Naive B cell (primary cell): ENCODE results near the gene FBN3. TPM values are rescaled to one million over a fixed set of nuclear protein-coding genes. Genes with fewer than 3 reads are reported as not detected.
A peak's percentile ranks its signal among the peaks of the same experiment; 100 is the strongest.
"Not testable (repeated sequence)": the region's sequence is repeated elsewhere in the genome, so short reads cannot be mapped to it uniquely, and the experiment has no call there.

Experiments used
- ATAC-seq, 2 donors: fragments of 150-1000 bp; cut with Tn5 transposase; 2 replicates each; pipeline ENCODE4 v1.10.0; 2021; ENCODE audit warnings: low read depth in 2 of 2, mild to moderate bottlenecking in 2 of 2, moderate library complexity in 2 of 2
- DNase-seq: peaks from one replicate; pipeline ENCODE4 v3.0.0; 2022
- H3K27ac Mint-ChIP-seq, 6 donors: one replicate each; pipeline ENCODE4 v1.8.0; 2020 to 2022; ENCODE audit warnings: mild to moderate bottlenecking in 6 of 6, mixed read lengths in 6 of 6, moderate library complexity in 5 of 6, inconsistent platforms in 2 of 6
- H3K27me3 Mint-ChIP-seq, 3 donors: one replicate each; pipeline ENCODE4 v1.8.0; 2021 to 2022; ENCODE audit warnings: mixed read lengths in 3 of 3, mild to moderate bottlenecking in 1 of 3
- H3K36me3 Mint-ChIP-seq, 2 donors: one replicate each; pipeline ENCODE4 v1.8.0; 2020 to 2022; ENCODE audit warnings: mixed read lengths in 2 of 2, inconsistent platforms in 1 of 2, mild to moderate bottlenecking in 1 of 2
- H3K4me1 Mint-ChIP-seq, 3 donors: one replicate each; pipeline ENCODE4 v1.8.0; 2020 to 2022; ENCODE audit warnings: mixed read lengths in 3 of 3, inconsistent platforms in 1 of 3, mild to moderate bottlenecking in 1 of 3, moderate library complexity in 1 of 3
- H3K4me3 Mint-ChIP-seq, 8 donors: one replicate each; pipeline ENCODE4 v1.8.0; 2020 to 2022; ENCODE audit warnings: mild to moderate bottlenecking in 8 of 8, mixed read lengths in 8 of 8, moderate library complexity in 8 of 8, inconsistent platforms in 2 of 8
- H3K9me3 Mint-ChIP-seq, 7 donors: one replicate each; pipeline ENCODE4 v1.8.0; 2020 to 2022; ENCODE audit warnings: mixed read lengths in 7 of 7, mild to moderate bottlenecking in 5 of 7, inconsistent platforms in 2 of 7, moderate library complexity in 1 of 7
- polyA plus RNA-seq, 6 donors: library from polyadenylated mRNA; unstranded; fragments of 300-500 nt; fragmentation: Illumina TruSeq; gene quantifications; one replicate each; pipeline ENCODE4 v1.2.3, GENCODE V29; 2021; ENCODE audit warnings: low read depth in 6 of 6

FBN3 gene
- polyA plus RNA-seq, 6 donors from 2014 or later = not detected

DNA sequence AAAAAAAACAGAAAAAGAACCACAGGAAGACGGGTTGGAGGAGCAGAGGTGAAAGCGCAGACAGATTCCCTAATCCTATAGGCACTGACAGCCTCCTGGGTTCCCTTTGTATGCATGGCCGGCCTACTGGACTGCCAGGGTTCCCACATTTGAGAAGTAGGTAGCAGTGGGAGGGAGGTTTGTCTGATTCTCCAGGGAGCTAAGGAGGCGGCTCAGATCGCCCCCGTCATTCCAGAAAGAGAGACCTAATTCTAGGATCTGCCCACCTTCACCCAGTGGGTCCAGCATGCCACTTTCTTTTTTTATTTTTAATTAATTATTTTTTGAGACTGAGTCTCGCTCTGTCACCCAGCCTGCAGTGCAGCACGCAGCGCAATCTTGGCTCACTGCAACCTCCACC is 106.5 kb downstream of the FBN3 start:
- DNase-seq (no peak), ATAC-seq (no peak)
- no peak overlapping the region for H3K4me3 Mint-ChIP-seq
- no peaks in the 10 kb centered on the region for H3K4me1 Mint-ChIP-seq
- no peak overlapping the region for H3K27ac Mint-ChIP-seq
- H3K27me3 Mint-ChIP-seq = peaks cover 4 to 26% (median 18%) of the 10 kb centered on the region in 3 donors
- no peaks in the 10 kb centered on the region for H3K9me3 Mint-ChIP-seq
- H3K36me3 Mint-ChIP-seq = no peaks in the 10 kb centered on the region

DNA sequence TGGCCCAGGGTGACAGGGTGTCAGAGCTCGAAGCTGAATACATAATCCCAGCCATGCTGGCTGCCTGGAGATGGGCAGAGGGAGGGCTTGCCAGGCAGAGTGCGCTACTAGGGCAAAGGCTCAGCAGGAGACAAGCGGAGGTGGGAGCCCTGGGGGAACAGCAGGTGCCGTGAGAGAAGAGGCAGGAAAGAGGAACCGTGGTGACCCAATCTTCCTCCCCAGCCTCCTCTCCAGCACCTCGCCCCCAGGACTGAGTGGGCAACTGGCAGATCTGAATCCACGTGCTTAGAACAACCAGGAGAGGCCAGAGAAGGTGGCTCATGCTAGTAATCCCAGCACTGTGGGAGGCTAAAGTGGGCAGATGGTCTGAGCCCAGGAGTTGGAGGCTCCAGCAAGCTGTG is 107.9 kb downstream of the FBN3 start:
- Mint-ChIP-seq H3K36me3 (no peaks in the 10 kb centered on the region), H3K4me3 (no peak overlapping the region), H3K9me3 (no peaks in the 10 kb centered on the region), H3K27me3 (peaks cover 11 to 34% (median 29%) of the 10 kb centered on the region in 3 donors), H3K4me1 (peaks cover 0 to 4% (median 0%) of the 10 kb centered on the region in 3 donors), H3K27ac (peak overlapping the region in 1 of 6 donors; percentile 82)
- DNase-seq (no peak), ATAC-seq (no peak)

DNA sequence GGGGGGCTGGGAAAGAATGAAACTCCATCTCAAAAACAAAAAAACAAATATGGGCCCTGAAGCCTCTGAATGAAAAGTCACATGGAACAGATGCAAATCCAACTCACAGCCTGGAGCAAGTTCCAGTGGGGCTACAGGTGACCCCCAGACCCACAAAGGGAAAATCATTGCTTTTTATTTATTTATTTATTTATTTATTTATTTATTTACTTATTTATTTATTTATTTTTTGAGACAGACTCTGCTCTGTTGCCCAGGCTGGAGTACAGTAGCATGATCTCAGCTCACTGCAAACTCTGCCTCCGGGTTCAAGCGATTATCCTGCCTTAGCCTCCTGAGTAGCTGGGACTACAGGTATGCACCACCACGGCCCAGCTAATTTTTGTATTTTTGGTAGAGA is 110.2 kb downstream of the FBN3 start:
- no peak overlapping the region for H3K27ac Mint-ChIP-seq
- DNase-seq (no peak), ATAC-seq (no peak)
- H3K9me3 Mint-ChIP-seq = no peaks in the 10 kb centered on the region
- no peak overlapping the region for H3K4me3 Mint-ChIP-seq
- H3K4me1 Mint-ChIP-seq = peaks cover 0 to 4% (median 0%) of the 10 kb centered on the region in 3 donors
- peaks cover 11 to 42% (median 34%) of the 10 kb centered on the region in 3 donors for H3K27me3 Mint-ChIP-seq
- no peaks in the 10 kb centered on the region for H3K36me3 Mint-ChIP-seq

DNA sequence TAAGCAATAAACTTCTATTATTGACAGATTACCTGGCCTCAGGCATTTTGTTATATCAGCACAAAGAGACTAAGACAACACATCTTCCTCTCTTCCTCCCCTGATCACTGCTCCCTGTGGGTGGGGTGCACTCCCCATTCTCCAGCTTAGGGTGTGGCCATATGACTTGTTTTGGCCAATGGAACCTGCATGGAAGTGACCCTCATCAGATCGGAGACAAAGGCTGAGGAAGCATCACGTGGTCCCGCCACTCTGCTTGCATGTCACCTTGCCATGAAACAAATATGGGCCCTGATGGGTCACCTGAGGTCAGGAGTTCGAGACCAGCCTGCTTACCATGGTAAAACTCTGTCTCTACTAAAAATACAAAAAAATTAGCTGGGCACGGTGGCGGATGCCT is 110.6 kb downstream of the FBN3 start:
- Mint-ChIP-seq H3K27ac (no peak overlapping the region), H3K9me3 (no peaks in the 10 kb centered on the region), H3K36me3 (no peaks in the 10 kb centered on the region), H3K4me1 (peaks cover 0 to 4% (median 0%) of the 10 kb centered on the region in 3 donors), H3K4me3 (peak overlapping the region in 1 of 8 donors; percentile 20), H3K27me3 (peaks cover 11 to 42% (median 32%) of the 10 kb centered on the region in 3 donors)
- no peak for DNase-seq
- ATAC-seq = no peak

DNA sequence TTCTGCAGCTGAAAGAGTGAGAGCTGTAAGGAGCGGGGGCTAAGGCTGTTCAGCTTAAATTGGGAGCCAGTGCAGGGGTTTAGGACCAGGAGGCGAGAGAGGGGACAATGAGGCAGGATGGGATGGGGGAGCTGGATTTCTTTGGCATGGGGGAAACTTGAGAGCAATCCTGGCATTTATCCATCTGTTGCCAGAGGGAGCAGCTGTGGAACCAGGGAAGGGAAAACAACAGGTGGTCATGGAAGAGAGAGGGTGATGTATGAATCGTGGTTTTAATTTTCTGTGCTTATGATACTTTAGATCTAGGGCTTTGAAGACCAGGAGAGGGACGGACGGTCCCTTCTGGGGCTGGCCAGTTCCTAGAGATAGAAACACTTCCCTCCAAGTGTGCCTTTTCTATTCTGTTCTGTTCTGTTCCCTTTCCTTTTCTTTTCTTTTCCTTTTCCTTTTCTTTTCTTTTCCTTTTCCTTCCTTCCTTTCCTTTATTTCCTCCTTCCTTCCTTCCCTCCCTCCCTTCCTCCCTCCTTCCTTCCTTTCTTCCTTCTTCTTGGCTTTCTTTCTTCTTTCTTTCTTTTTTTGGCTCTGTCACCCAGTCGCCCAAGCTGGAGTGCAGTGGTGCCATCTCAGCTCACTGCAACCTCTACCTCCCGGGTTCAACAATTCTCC is 112.8 kb downstream of the FBN3 start:
- no peak for DNase-seq
- peaks cover 17 to 41% (median 35%) of the 10 kb centered on the region in 3 donors for H3K27me3 Mint-ChIP-seq
- H3K4me3 Mint-ChIP-seq = peak overlapping the region in 1 of 8 donors; percentile 57
- H3K9me3 Mint-ChIP-seq = no peaks in the 10 kb centered on the region
- peak overlapping the region in 2 of 6 donors; percentile 15 to 43 for H3K27ac Mint-ChIP-seq
- no peaks in the 10 kb centered on the region for H3K36me3 Mint-ChIP-seq
- no peak for ATAC-seq
- H3K4me1 Mint-ChIP-seq = peaks cover 0 to 4% (median 0%) of the 10 kb centered on the region in 3 donors

DNA sequence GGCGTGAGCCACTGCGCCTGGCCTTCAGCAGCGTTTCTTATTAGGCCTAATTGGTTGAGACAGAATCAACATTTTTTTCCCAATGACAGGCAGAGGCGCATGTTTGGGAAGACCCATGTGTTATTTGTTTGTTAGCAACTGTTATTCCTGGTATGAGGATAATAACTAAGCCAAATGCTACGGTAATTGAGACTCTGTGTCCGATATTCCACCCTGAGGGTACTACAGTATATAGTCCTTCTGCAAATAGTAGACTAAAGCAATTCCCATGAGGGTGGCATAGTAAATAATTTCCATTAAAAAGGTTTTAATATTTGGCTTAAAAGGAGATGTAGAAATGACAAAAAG is 115.2 kb downstream of the FBN3 start:
- H3K9me3 Mint-ChIP-seq = no peaks in the 10 kb centered on the region
- ATAC-seq (no peak), DNase-seq (no peak)
- peaks cover 0 to 4% (median 0%) of the 10 kb centered on the region in 3 donors for H3K4me1 Mint-ChIP-seq
- H3K36me3 Mint-ChIP-seq = no peaks in the 10 kb centered on the region
- peaks cover 17 to 41% (median 26%) of the 10 kb centered on the region in 3 donors for H3K27me3 Mint-ChIP-seq
- H3K27ac Mint-ChIP-seq = no peak overlapping the region
- H3K4me3 Mint-ChIP-seq = no peak overlapping the region

DNA sequence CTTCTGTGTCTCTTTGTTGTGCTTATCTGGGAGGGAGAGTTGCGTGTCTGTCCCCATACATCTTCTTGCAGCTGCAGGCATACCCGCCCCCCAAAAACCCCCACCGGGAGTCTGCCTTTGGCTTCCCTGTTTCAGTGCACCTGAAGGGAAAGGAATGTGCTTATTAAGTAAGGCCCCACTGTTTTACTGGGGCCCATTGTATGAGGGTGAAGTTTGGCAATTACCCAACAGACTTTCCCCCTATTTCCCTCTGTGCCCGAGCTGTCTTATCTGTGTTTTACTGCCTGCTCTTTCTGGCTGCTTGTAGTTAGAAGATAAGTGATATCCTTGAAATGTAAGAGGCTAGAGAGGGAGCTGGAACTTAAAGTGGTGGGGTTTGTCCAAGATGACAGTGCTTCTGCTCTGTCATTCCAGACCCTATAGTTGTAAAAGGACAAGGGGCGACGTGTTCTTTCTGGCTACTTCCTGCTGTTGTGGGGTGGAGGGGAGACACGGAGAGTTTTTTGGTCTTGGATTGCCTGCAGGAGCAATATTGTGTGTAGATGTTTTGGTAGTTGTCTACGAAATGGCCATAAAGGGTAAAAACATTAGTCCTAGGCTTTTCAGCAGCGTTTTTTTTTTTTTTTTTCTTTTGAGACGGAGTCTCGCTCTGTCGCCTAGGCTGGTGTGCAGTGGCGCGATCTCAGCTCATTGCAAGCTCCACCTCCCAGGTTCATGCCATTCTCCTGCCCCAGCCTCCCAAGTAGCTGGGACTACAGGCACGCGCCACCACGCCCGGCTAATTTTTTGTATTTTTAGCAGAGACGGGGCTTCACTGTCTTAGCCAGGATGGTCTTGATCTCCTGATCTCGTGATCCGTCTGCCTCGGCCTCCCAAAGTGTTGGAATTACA is 115.9 kb downstream of the FBN3 start:
- not testable (repeated sequence) for H3K4me3 Mint-ChIP-seq, ATAC-seq, DNase-seq, H3K9me3 Mint-ChIP-seq, H3K4me1 Mint-ChIP-seq, H3K36me3 Mint-ChIP-seq, H3K27ac Mint-ChIP-seq
- peaks cover 13 to 36% (median 26%) of the 10 kb centered on the region in 3 donors for H3K27me3 Mint-ChIP-seq

DNA sequence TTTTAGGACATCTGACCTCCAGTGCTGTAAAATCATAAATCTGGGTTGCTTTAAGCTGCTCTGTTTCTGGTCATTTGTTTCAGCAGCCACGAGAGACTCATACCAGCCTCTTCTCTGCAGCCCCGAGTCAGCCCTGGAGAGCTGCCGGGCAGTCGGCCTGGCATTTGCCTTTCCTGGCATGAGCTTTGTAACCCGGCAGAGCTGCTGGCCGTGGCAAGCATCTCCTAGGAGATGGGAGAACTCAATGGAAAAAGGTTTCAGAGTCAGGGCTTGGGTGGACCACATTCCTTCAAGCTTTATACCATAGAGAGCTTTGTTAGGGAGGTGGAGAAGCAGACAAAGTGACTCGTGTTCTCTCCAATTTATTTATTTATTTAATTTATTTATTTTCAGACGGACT is 118.4 kb downstream of the FBN3 start:
- ATAC-seq = no peak
- Mint-ChIP-seq H3K36me3 (no peaks in the 10 kb centered on the region), H3K4me1 (no peaks in the 10 kb centered on the region), H3K27ac (no peak overlapping the region), H3K27me3 (peaks cover 6 to 22% (median 9%) of the 10 kb centered on the region in 3 donors), H3K4me3 (no peak overlapping the region), H3K9me3 (no peaks in the 10 kb centered on the region)
- no peak for DNase-seq

DNA sequence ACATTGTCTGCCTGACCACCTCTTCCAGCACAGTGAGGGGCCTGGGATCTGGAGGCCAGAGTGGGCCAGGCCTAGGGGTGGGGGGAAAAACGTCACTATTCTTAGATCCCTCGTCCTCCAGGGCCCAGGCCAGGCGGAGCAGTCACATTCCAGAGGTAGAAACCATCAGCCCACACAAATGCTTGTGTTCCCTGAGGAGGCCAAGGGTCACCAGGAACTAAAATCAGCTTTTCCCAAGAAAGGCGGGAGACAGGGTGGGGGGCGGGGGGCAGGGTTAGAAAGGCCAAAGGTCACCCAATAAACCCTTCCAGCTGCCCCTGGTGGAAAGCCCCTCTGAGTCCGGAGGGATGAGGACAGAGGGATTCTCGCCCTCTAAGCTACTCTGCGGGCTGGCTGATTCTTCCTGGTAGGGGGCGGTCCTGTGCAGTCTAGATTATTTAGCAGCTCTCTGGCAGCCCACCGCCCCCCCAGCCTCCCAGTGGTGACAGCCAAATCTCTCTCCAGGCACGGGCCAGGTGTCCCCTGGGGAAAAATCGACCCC is 120.4 kb downstream of the FBN3 start:
- Mint-ChIP-seq H3K36me3 (no peaks in the 10 kb centered on the region), H3K27me3 (peaks cover 6 to 16% (median 9%) of the 10 kb centered on the region in 3 donors), H3K4me1 (no peaks in the 10 kb centered on the region), H3K4me3 (no peak overlapping the region), H3K27ac (no peak overlapping the region), H3K9me3 (no peaks in the 10 kb centered on the region)
- DNase-seq (no peak), ATAC-seq (no peak)

DNA sequence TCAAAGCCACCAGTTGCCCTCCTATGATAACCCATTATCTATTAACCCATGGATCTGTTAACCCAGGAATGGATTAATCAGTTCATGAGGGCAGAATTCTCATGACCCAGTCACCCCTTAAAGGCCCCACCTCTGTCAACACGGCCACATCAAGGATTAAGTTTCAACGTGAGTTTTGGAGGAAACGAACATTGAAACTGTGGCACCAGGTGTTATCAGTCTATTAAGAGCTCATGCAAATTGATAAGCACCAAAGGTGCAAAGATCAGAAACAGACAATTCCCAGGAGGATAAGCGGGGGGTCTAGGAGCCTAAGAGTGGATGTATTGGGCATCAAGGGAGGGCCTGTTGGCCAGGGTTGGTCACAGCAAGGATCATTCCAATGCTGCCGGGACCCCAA is 124.1 kb downstream of the FBN3 start:
- Mint-ChIP-seq H3K27me3 (peaks cover 0 to under 1% (median 0%) of the 10 kb centered on the region in 3 donors), H3K36me3 (no peaks in the 10 kb centered on the region), H3K27ac (no peak overlapping the region), H3K9me3 (no peaks in the 10 kb centered on the region), H3K4me3 (no peak overlapping the region), H3K4me1 (no peaks in the 10 kb centered on the region)
- DNase-seq (no peak), ATAC-seq (no peak)

DNA sequence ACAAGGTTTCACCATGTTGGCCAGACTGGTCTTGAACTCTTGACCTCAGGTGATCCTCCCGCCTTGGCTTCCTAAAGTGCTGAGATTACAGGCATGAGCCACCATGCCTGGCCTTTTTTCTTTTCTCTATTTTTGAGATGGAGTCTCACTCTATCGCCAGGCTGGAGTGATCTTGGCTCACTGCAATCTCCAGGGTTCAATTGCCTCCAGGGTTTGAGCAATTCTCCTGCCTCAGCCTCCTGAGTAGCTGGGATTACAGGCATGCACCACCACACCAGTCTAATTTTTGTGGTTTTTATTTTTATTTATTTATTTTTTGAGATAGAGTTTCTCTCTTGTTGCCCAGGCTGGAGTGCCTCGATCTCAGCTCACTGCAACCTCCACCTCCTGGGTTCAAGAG is 125.1 kb downstream of the FBN3 start:
- not testable (repeated sequence) for H3K4me3 Mint-ChIP-seq, H3K9me3 Mint-ChIP-seq, H3K36me3 Mint-ChIP-seq, H3K27me3 Mint-ChIP-seq, ATAC-seq, DNase-seq, H3K4me1 Mint-ChIP-seq, H3K27ac Mint-ChIP-seq

DNA sequence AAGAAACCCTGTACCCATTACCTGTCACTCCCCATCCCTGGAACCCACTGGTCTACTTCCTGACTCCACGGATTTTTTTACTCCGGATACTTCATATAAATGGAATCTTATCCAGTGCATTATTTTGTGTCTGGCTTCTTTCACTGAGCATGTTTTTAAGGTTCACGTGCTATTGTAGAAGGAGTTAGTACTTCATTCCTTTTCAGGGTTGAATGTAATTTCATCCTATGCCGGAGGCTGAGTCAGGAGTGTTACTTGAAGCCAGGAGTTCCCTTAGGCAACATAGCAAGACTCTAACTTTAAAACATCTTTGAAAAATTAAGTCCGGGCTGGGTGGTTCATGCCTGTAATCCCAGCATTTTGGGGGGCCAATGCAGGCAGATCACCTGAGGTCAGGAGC is 126.0 kb downstream of the FBN3 start:
- Mint-ChIP-seq H3K4me1 (no peaks in the 10 kb centered on the region), H3K9me3 (no peaks in the 10 kb centered on the region), H3K27me3 (no peaks in the 10 kb centered on the region), H3K4me3 (no peak overlapping the region), H3K36me3 (no peaks in the 10 kb centered on the region), H3K27ac (peak overlapping the region in 1 of 6 donors; percentile 29)
- no peak for DNase-seq
- ATAC-seq = no peak

DNA sequence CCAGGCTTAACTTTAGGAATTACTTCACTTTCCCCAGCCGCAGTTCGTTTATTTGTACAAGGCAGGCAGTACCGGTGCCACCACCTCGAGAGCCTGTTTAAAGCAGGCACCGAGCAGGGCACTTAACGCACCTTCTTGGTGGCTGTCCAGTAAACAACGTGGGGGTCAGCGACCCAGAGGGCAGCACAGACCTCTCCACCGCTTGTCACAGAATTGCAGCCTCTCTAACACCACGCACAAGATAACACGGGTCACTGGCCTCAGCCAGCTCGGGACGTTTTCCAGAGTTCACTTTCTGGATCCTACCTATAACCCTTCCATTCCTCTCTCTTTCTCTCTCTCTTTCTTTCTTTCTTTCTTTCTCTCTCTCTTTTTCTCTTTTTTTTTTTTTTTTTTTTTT is 127.1 kb downstream of the FBN3 start:
- no peak for DNase-seq
- Mint-ChIP-seq H3K36me3 (no peaks in the 10 kb centered on the region), H3K27ac (no peak overlapping the region), H3K27me3 (no peaks in the 10 kb centered on the region), H3K9me3 (no peaks in the 10 kb centered on the region), H3K4me3 (no peak overlapping the region), H3K4me1 (peaks cover 8 to 9% (median 9%) of the 10 kb centered on the region in 3 donors)
- ATAC-seq = no peak

DNA sequence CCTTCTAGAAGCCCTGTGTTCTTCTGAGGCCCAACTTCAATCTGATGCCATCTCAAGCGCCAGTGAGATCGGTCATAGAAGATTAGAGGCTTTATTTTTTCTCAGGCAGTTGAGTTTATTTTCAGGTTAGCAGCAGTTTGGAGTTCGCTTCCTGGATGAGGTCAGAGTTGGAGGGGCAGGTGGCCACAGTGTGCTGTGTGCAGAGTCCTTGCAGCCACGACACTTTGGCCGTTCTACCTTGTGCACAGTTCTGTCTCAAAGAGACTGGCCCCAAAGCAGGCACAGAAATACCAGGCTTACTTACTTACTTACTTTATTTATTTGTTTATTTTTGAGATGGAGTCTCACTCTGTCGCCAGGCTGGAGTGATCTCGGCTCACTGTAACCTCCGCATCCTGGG is 128.0 kb downstream of the FBN3 start:
- no peak overlapping the region for H3K4me3 Mint-ChIP-seq
- no peak overlapping the region for H3K27ac Mint-ChIP-seq
- peaks cover 9 to 11% (median 10%) of the 10 kb centered on the region in 3 donors for H3K4me1 Mint-ChIP-seq
- H3K36me3 Mint-ChIP-seq = no peaks in the 10 kb centered on the region
- no peaks in the 10 kb centered on the region for H3K9me3 Mint-ChIP-seq
- DNase-seq (no peak), ATAC-seq (no peak)
- no peaks in the 10 kb centered on the region for H3K27me3 Mint-ChIP-seq
